GM19238 (cell line): Measurements from ENCODE around the gene SLC6A18.
"Not testable (repeated sequence)": the region's sequence is repeated elsewhere in the genome, so short reads cannot be mapped to it uniquely, and the experiment has no call there.

Experiments
- DNase-seq: peaks from one replicate; pipeline ENCODE4 v3.0.0; 2011; ENCODE audit warnings: low spot score; ENCODE audit not compliant: insufficient read length

Gene SLC6A18

DNA sequence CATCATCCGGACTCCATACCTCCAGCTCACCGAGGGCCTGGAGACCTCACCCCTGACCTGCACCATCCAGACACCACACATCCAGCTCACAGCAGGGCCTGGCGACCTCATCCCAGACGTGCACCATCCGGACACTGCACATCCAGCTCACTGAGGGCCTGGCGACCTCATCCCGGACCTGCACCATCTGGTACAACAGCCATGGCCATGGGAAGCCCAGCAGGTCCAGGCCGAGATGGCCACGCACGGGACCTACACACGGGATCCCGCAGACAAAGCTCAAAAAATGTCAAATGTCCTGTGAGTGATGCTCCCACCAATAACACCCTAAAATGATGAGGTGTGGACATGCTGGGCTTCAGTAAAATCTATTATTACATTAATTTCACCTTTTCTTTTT lies 60.0 kb downstream of the SLC6A18 start:
- no peak for DNase-seq

DNA sequence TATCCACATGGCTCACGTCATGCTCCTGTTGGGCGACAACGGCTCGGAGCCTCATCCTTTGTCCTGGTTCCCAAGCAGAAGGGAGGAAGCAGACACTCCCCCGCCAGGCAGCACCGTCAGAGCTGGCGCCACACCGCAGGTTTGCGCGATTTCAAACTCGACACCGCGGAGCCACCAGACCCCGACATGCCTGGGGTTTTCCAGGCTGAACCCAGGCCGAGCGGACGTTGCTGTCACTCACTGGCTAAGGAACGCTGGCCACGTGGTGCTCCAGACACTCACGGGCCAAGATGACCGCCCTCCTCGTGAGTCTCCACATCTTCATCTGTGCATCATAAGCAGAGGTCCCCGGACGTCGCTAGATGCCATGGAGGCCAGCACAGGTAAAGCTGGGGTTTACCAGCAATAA lies 60.7 kb downstream of the SLC6A18 start:
- no peak for DNase-seq

DNA sequence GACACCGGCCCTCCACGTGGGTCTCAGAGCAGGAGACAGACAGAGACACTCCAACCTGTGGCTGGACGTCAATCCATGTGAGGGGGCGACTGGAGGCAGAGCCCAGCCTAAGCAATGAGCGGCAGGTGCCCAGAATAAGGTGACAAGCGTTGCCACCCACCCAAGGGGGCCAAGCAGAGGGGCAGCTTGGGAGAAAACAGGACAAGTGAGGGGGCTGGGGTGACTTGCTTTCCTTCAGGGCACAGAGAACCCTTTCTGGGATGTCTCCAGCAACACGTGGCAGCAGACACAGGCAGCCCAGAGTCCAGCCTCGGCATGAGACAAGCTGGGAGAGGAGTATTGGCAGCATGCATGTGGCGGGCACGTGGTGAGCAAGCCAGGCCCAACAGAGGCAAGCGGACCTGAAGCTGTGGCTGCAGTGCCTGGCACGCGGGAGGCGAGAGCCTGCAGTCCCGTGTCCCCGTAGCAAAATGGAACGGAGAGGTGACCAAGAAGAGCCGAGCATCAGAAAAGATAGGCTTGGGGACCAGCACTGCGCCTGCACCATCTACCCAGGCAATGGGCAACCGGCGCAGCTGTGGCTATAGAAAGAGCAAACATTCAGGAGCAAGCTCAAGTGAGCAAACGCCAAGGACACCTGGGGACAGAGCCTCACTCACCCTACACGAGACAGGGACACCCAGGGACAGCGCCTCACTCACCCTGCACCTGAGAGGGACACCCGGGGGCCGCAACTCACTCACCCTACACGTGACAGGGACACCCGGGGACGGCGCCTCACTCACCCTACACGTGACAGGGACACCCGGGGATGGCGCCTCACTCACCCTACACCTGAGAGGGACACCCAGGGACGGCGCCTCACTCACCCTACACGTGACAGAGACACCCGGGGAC lies 63.5 kb downstream of the SLC6A18 start:
- no peak for DNase-seq

DNA sequence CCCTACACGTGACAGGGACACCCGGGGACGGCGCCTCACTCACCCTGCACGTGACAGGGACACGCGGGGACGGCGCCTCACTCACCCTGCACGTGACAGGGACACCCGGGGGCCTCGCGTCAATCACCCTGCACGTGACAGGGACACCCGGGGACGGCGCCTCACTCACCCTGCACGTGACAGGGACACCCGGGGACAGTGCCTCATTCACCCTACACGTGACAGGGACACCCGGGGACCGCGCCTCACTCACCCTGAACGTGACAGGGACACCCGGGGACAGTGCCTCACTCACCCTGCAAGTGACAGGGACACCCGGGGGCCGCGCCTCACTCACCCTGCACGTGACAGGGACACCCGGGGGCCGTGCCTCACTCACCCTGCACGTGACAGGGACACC lies 64.4 kb downstream of the SLC6A18 start:
- DNase-seq: not testable (repeated sequence)

DNA sequence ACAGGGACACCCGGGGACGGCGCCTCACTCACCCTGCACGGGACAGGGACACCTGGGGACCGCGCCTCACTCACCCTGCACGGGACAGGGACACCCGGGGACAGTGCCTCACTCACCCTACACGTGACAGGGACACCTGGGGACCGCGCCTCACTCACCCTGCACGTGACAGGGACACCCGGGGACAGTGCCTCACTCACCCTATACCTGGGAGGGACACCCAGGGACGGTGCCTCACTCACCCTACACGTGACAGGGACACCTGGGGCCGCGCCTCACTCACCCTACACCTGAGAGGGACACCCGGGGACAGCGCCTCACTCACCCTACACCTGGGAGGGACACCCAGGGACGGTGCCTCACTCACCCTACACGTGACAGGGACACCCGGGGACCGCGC lies 65.8 kb downstream of the SLC6A18 start:
- not testable (repeated sequence) for DNase-seq

DNA sequence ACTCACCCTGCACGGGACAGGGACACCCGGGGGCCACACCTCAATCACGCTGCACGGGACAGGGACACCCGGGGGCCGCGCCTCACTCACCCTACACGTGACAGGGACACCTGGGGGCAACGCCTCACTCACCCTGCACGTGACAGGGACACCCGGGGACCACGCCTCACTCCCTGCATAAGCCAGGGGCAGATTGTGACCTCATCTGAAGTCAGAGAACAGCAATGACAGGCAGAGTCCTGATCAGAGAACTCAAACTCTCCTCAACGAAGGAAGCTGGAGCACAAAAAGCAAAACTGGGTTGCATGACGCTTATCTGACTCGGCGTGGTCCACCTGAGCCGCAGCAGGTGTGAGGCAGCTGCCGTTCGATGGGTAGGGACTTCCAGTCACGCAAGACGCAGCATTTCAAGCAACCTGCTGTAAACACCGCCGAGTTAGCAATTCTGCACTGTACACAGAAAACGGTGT lies 66.5 kb downstream of the SLC6A18 start:
- no peak for DNase-seq

DNA sequence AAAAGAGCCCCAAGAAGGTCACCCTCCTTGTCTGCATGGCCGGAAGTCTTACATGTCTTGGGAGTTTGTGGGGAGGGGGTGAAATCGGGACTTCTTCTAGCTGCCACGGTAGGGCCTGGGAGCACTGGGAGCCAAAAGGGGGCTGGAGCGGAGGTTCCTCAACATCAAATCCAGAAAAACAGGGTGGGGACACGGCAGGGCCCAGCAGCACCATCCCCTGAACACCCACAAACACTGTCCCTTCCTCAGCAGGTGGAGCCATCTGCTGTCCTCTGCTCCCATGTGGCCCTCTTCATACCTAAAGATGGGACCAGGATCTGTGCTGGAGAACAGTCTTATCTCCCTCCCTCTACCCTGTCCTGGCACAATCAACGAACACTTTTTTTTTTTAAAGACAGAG lies 67.0 kb downstream of the SLC6A18 start:
- no peak for DNase-seq

DNA sequence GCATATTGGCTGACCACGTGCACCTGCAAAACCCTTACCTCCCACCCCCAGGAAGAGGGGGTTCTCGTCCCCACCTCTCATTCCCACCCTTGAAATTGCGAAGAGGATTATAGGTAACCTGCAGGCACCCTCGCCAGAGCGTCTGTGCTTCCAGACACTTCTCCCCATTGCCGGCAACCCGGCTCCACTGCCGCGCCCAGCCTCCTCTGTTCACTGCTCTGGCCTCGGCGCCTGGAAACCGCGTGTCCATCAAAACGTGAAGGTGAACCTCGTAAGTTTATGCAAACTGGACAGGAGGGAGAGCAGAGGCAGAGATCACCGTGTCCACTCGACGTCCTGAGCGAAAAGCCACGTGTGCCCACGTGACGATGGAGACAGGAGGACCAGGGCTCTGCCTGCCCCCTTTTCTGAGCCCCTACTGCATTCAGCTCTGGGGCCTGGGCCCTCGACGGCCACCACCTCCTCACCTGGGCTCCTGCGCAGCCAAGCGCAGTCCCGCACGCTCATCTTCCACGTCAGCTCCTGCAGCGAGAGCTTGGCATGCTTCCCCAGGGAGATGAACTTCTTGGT lies 67.8 kb downstream of the SLC6A18 start:
- no peak for DNase-seq

DNA sequence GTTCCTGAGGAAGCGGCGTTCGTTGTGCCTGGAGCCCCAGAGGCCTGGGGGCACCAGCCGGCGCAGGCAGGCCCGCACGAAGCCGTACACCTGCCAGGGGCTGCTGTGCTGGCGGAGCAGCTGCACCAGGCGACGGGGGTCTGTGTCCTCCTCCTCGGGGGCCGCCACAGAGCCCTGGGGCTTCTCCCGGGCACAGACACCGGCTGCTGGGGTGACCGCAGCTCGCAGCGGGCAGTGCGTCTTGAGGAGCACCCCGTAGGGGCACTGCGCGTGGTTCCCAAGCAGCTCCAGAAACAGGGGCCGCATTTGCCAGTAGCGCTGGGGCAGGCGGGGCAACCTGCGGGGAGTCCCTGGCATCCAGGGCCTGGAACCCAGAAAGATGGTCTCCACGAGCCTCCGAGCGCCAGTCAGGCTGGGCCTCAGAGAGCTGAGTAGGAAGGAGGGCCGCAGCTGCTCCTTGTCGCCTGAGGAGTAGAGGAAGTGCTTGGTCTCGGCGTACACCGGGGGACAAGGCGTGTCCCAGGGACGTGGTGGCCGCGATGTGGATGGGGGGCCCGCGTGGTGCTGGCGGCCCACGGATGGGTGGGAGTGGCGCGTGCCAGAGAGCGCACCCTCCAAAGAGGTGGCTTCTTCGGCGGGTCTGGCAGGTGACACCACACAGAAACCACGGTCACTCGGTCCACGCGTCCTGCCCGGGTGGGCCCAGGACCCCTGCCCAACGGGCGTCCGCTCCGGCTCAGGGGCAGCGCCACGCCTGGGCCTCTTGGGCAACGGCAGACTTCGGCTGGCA lies 68.4 kb downstream of the SLC6A18 start:
- no peak for DNase-seq

DNA sequence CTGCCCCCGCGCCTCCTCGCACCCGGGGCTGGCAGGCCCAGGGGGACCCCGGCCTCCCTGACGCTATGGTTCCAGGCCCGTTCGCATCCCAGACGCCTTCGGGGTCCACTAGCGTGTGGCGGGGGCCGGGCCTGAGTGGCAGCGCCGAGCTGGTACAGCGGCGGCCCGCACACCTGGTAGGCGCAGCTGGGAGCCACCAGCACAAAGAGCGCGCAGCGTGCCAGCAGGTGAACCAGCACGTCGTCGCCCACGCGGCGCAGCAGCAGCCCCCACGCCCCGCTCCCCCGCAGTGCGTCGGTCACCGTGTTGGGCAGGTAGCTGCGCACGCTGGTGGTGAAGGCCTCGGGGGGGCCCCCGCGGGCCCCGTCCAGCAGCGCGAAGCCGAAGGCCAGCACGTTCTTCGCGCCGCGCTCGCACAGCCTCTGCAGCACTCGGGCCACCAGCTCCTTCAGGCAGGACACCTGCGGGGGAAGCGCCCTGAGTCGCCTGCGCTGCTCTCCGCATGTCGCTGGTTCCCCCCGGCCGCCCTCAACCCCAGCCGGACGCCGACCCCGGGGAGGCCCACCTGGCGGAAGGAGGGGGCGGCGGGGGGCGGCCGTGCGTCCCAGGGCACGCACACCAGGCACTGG lies 69.1 kb downstream of the SLC6A18 start:
- DNase-seq: no peak

DNA sequence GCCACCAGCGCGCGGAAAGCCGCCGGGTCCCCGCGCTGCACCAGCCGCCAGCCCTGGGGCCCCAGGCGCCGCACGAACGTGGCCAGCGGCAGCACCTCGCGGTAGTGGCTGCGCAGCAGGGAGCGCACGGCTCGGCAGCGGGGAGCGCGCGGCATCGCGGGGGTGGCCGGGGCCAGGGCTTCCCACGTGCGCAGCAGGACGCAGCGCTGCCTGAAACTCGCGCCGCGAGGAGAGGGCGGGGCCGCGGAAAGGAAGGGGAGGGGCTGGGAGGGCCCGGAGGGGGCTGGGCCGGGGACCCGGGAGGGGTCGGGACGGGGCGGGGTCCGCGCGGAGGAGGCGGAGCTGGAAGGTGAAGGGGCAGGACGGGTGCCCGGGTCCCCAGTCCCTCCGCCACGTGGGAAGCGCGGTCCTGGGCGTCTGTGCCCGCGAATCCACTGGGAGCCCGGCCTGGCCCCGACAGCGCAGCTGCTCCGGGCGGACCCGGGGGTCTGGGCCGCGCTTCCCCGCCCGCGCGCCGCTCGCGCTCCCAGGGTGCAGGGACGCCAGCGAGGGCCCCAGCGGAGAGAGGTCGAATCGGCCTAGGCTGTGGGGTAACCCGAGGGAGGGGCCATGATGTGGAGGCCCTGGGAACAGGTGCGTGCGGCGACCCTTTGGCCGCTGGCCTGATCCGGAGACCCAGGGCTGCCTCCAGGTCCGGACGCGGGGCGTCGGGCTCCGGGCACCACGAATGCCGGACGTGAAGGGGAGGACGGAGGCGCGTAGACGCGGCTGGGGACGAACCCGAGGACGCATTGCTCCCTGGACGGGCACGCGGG lies 69.9 kb downstream of the SLC6A18 start, which contains the start of gene TERT:
TERT (minus strand) TSS at position 234 of the 815 bp plus-strand sequence; CDS start at position 155, 79 bp downstream.
- DNase-seq: no peak

DNA sequence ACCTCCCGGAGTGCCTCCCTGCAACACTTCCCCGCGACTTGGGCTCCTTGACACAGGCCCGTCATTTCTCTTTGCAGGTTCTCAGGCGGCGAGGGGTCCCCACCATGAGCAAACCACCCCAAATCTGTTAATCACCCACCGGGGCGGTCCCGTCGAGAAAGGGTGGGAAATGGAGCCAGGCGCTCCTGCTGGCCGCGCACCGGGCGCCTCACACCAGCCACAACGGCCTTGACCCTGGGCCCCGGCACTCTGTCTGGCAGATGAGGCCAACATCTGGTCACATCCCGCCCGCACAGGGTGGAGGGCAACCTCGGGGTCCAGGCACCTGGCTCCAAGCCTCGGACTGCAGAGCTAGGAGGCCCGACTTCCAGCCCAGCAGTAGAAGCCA lies 70.5 kb downstream of the SLC6A18 start:
- DNase-seq: no peak
